H9 (cell line): Measurements from ENCODE around the gene MUC5AC. TPM values are rescaled to one million over a fixed set of nuclear protein-coding genes. Genes with fewer than 3 reads are reported as not detected.

ENCODE experiments used
- DNase-seq: peaks from one replicate; pipeline ENCODE4 v3.0.0-alpha.2; 2017
- H2AFZ ChIP-seq: one replicate; pipeline ENCODE4 v1.6.1; 2013; ENCODE audit warnings: mild to moderate bottlenecking, low read length, control low read depth, moderate library complexity
- H2AK5ac ChIP-seq: 2 replicates; pipeline ENCODE4 v1.6.1; 2013; ENCODE audit warnings: low read length, control low read depth, mixed read lengths; ENCODE audit not compliant: insufficient read length
- H2BK120ac ChIP-seq: one replicate; pipeline ENCODE4 v1.6.1; 2013; ENCODE audit warnings: low read depth, mild to moderate bottlenecking, low read length, control low read depth, inconsistent platforms; ENCODE audit not compliant: poor library complexity, severe bottlenecking
- H2BK12ac ChIP-seq: 2 replicates; pipeline ENCODE4 v1.6.1; 2013; ENCODE audit warnings: low read length, control low read depth, mixed read lengths, low read depth; ENCODE audit not compliant: insufficient read length
- H2BK15ac ChIP-seq: 2 replicates; pipeline ENCODE4 v1.6.1; 2013; ENCODE audit warnings: low read depth, low read length, control low read depth
- H2BK20ac ChIP-seq: one replicate; pipeline ENCODE4 v1.6.1; 2013; ENCODE audit warnings: low read depth, mild to moderate bottlenecking, low read length, control low read depth, inconsistent platforms; ENCODE audit not compliant: poor library complexity, severe bottlenecking
- H2BK5ac ChIP-seq: 2 replicates; pipeline ENCODE4 v1.6.1; 2013; ENCODE audit warnings: low read length, control low read depth, mixed read lengths; ENCODE audit not compliant: insufficient read length
- H3K14ac ChIP-seq: 2 replicates; pipeline ENCODE4 v1.6.1; 2013; ENCODE audit warnings: low read length, control low read depth; ENCODE audit not compliant: insufficient read depth
- H3K18ac ChIP-seq: 2 replicates; pipeline ENCODE4 v1.6.1; 2013; ENCODE audit warnings: low read depth, mild to moderate bottlenecking, mixed read lengths, low read length, control low read depth; ENCODE audit not compliant: insufficient read length
- H3K23ac ChIP-seq: 2 replicates; pipeline ENCODE4 v1.6.1; 2013; ENCODE audit warnings: low read length, control low read depth, mixed read lengths, low read depth; ENCODE audit not compliant: insufficient read length
- H3K23me2 ChIP-seq: 2 replicates; pipeline ENCODE4 v1.6.1; 2013; ENCODE audit warnings: low read depth, mild to moderate bottlenecking, mixed read lengths, low read length, control low read depth; ENCODE audit not compliant: insufficient read length, poor library complexity, severe bottlenecking
- H3K27ac ChIP-seq: 2 replicates; pipeline ENCODE4 v1.5.1; 2013; ENCODE audit warnings: low read length, control low read depth, mixed read lengths, low read depth; ENCODE audit not compliant: insufficient read length
- H3K27me3 ChIP-seq: 2 replicates; pipeline ENCODE4 v1.6.1; 2013; ENCODE audit warnings: low read length, control low read depth, inconsistent platforms; ENCODE audit not compliant: insufficient read depth
- H3K4ac ChIP-seq: 2 replicates; pipeline ENCODE4 v1.6.1; 2013; ENCODE audit warnings: low read depth, mild to moderate bottlenecking, control low read depth, inconsistent platforms, low read length, moderate library complexity
- H3K4me1 ChIP-seq: 2 replicates; pipeline ENCODE4 v1.6.1; 2013; ENCODE audit warnings: low read length, control low read depth, inconsistent platforms; ENCODE audit not compliant: insufficient read depth
- H3K4me2 ChIP-seq: 2 replicates; pipeline ENCODE4 v1.6.1; 2013; ENCODE audit warnings: low read length, control low read depth, mixed read lengths; ENCODE audit not compliant: insufficient read length, insufficient read depth
- H3K56ac ChIP-seq: 2 replicates; pipeline ENCODE4 v1.6.1; 2013; ENCODE audit warnings: low read depth, mild to moderate bottlenecking, mixed read lengths, low read length, control low read depth; ENCODE audit not compliant: insufficient read length
- H3K79me1 ChIP-seq: 2 replicates; pipeline ENCODE4 v1.6.1; 2013; ENCODE audit warnings: low read depth, mild to moderate bottlenecking, moderate library complexity, low read length, control low read depth, inconsistent platforms; ENCODE audit not compliant: insufficient read depth, poor library complexity, severe bottlenecking
- H3K79me2 ChIP-seq: 2 replicates; pipeline ENCODE4 v1.6.1; 2013; ENCODE audit warnings: low read length, control low read depth, inconsistent platforms; ENCODE audit not compliant: insufficient read depth
- H3K9ac ChIP-seq: 2 replicates; pipeline ENCODE4 v1.6.1; 2013; ENCODE audit warnings: low read length, control low read depth, mixed read lengths; ENCODE audit not compliant: insufficient read length; ENCODE audit errors: extremely low read depth
- H3K9me3 ChIP-seq: one replicate; pipeline ENCODE4 v1.6.1; 2013; ENCODE audit warnings: low read depth, low read length, inconsistent platforms; ENCODE audit not compliant: control insufficient read depth
- H3T11ph ChIP-seq: one replicate; pipeline ENCODE4 v1.6.1; 2013; ENCODE audit warnings: mild to moderate bottlenecking, low read length, control low read depth, inconsistent platforms
- H4K20me1 ChIP-seq: one replicate; pipeline ENCODE4 v1.6.1; 2013; ENCODE audit not compliant: control insufficient read depth, insufficient read length, insufficient read depth
- H4K5ac ChIP-seq: 2 replicates; pipeline ENCODE4 v1.6.1; 2013; ENCODE audit warnings: low read depth, mild to moderate bottlenecking, mixed read lengths, low read length, control low read depth; ENCODE audit not compliant: insufficient read length
- H4K8ac ChIP-seq: replicated peaks from 2 replicates; pipeline ENCODE4 v1.6.1; 2013; ENCODE audit warnings: low read length, control low read depth, mixed read lengths, low read depth; ENCODE audit not compliant: insufficient read length
- H4K91ac ChIP-seq: 2 replicates; pipeline ENCODE4 v1.6.1; 2013; ENCODE audit warnings: low read depth, mild to moderate bottlenecking, moderate library complexity, mixed read lengths, low read length, control low read depth; ENCODE audit not compliant: insufficient read length
- H3K27ac Mint-ChIP-seq, 3 experiments: 2 replicates in 2 of 3; 3 replicates in 1 of 3; pipeline ENCODE4 v1.8.0; 2020 to 2021; ENCODE audit warnings: mixed read lengths in 3 of 3, mild to moderate bottlenecking in 1 of 3, moderate library complexity in 1 of 3
- H3K27me3 Mint-ChIP-seq: 2 replicates; pipeline ENCODE4 v1.8.0; 2021; ENCODE audit warnings: low read depth, mild to moderate bottlenecking, moderate library complexity, mixed read lengths
- H3K36me3 Mint-ChIP-seq, 3 experiments: 2 replicates in 2 of 3; 3 replicates in 1 of 3; pipeline ENCODE4 v1.8.0; 2020 to 2021; ENCODE audit warnings: low read depth in 3 of 3, mixed read lengths in 3 of 3; ENCODE audit not compliant: insufficient read depth in 1 of 3
- H3K4me1 Mint-ChIP-seq, 2 experiments: 2 replicates each; pipeline ENCODE4 v1.8.0; 2020; ENCODE audit warnings: mixed read lengths in 2 of 2
- H3K4me3 Mint-ChIP-seq, 2 experiments: 2 replicates in 1 of 2; 3 replicates in 1 of 2; pipeline ENCODE4 v1.8.0; 2020 to 2021; ENCODE audit warnings: mild to moderate bottlenecking in 2 of 2, mixed read lengths in 2 of 2, moderate library complexity in 1 of 2
- H3K9me3 Mint-ChIP-seq, 2 experiments: 2 replicates in 1 of 2; 3 replicates in 1 of 2; pipeline ENCODE4 v1.8.0; 2020; ENCODE audit warnings: mild to moderate bottlenecking in 2 of 2, mixed read lengths in 2 of 2, moderate library complexity in 1 of 2
- WGBS: extraction: QIAGEN DNeasy Blood & Tissue Kit; methylation state at CpG from one replicate; pipeline ENCODE4 v1.1.7; 2013; ENCODE audit warnings: missing lambda C conversion rate, low lambda C conversion rate, mixed read lengths; ENCODE audit not compliant: insufficient read length; ENCODE audit errors: extremely low coverage; 5-methylcytosine and 5-hydroxymethylcytosine counted together
- total RNA-seq: library from RNA; stranded (reverse); gene quantifications from 2 replicates; pipeline ENCODE4 v1.2.1, GENCODE V29; 2021
- TF ChIP-seq, protein P1 (sequence below): fragments of 200-600 bp; sonication (generic); conservative IDR thresholded peaks from 3 replicates; pipeline ENCODE4 v1.8.0; 2021; ENCODE audit warnings: antibody characterized with exemption, mild to moderate bottlenecking

Gene MUC5AC
- total RNA-seq, 1 experiment from 2014 or later = not detected

DNA sequence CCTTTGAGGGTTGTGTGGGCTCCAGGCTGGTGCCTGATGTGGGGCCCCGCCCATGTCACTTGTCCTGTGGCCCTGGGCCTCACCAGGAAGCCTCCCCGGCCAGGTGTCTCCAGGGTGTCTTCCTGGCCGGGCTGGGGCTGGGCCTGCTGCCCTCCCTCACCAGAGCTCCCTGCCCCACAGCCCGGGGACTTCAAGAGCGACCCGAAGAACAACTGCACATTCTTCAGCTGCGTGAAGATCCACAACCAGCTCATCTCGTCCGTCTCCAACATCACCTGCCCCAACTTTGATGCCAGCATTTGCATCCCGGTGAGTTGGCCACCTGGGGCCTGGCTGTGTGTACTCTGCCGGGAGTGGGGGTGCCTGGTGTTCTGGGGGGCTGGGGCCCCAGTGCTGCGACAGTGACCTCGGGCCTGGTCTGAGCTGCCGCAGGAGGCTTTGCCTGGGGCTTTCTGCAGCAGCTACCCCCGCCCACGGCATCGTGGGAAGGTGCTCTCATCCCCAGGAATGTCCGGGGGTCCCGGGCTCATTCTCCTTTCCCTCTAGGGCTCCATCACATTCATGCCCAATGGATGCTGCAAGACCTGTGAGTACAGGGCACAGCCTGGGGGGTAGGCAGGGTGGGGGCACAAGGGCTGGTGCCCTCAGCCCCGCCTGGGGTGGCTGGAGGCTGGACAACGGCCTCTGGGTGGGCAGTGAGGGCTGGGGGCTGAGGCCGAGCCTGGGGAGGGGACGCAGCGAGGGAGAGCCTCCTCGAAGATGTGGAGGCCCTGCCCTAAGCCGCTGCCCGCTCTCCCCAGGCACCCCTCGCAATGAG lies 48.4 kb upstream of the MUC5AC start:
- no peak overlapping the region for H3K4me3 Mint-ChIP-seq
- no peak overlapping the region for H3K27ac ChIP-seq
- WGBS = no CpG with 5 or more reads among the region's 28 CpGs
- no peaks in the 10 kb centered on the region for H3K79me2 ChIP-seq
- H4K91ac ChIP-seq = no peak overlapping the region
- no peak overlapping the region for H2BK120ac ChIP-seq
- TF ChIP-seq, protein P1, sequence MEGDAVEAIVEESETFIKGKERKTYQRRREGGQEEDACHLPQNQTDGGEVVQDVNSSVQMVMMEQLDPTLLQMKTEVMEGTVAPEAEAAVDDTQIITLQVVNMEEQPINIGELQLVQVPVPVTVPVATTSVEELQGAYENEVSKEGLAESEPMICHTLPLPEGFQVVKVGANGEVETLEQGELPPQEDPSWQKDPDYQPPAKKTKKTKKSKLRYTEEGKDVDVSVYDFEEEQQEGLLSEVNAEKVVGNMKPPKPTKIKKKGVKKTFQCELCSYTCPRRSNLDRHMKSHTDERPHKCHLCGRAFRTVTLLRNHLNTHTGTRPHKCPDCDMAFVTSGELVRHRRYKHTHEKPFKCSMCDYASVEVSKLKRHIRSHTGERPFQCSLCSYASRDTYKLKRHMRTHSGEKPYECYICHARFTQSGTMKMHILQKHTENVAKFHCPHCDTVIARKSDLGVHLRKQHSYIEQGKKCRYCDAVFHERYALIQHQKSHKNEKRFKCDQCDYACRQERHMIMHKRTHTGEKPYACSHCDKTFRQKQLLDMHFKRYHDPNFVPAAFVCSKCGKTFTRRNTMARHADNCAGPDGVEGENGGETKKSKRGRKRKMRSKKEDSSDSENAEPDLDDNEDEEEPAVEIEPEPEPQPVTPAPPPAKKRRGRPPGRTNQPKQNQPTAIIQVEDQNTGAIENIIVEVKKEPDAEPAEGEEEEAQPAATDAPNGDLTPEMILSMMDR = no peak
- H3K27me3 Mint-ChIP-seq = peaks cover 6% of the 10 kb centered on the region; the same call in 1 of the 2 replicates
- no peak overlapping the region for H3K23ac ChIP-seq
- peaks cover 0 to 18% of the 10 kb centered on the region in 2 experiments; a peak in 4 of 5 replicates for H3K9me3 Mint-ChIP-seq
- no peaks in the 10 kb centered on the region for H3K4me1 ChIP-seq
- no peaks in the 10 kb centered on the region for H3K4me1 Mint-ChIP-seq
- H3K56ac ChIP-seq = no peak overlapping the region
- DNase-seq = no peak
- no peak overlapping the region for H3K18ac ChIP-seq
- no peak overlapping the region for H2BK15ac ChIP-seq
- no peaks in the 10 kb centered on the region for H3K9me3 ChIP-seq
- no peak overlapping the region for H3K4ac ChIP-seq
- peaks cover 2% of the 10 kb centered on the region for H4K20me1 ChIP-seq
- H2BK5ac ChIP-seq = no peak overlapping the region
- peaks cover 0 to 3% (median 2%) of the 10 kb centered on the region in 3 experiments; a peak in 1 of 7 replicates for H3K36me3 Mint-ChIP-seq
- no peak overlapping the region for H3K9ac ChIP-seq
- H3K79me1 ChIP-seq = no peaks in the 10 kb centered on the region
- H3T11ph ChIP-seq = no peak overlapping the region
- no peak overlapping the region for H4K5ac ChIP-seq
- H3K4me2 ChIP-seq = no peak overlapping the region
- no peak overlapping the region for H2BK20ac ChIP-seq
- H4K8ac ChIP-seq = no peak overlapping the region
- H3K14ac ChIP-seq = no peak overlapping the region
- no peak overlapping the region for H2AFZ ChIP-seq
- no peaks in the 10 kb centered on the region for H3K27me3 ChIP-seq
- H3K27ac Mint-ChIP-seq = no peak overlapping the region
- no peak overlapping the region for H2AK5ac ChIP-seq
- H2BK12ac ChIP-seq = no peak overlapping the region
- no peaks in the 10 kb centered on the region for H3K23me2 ChIP-seq
